ENCODE data around the gene MTRF1.

Gene MTRF1

DNA sequence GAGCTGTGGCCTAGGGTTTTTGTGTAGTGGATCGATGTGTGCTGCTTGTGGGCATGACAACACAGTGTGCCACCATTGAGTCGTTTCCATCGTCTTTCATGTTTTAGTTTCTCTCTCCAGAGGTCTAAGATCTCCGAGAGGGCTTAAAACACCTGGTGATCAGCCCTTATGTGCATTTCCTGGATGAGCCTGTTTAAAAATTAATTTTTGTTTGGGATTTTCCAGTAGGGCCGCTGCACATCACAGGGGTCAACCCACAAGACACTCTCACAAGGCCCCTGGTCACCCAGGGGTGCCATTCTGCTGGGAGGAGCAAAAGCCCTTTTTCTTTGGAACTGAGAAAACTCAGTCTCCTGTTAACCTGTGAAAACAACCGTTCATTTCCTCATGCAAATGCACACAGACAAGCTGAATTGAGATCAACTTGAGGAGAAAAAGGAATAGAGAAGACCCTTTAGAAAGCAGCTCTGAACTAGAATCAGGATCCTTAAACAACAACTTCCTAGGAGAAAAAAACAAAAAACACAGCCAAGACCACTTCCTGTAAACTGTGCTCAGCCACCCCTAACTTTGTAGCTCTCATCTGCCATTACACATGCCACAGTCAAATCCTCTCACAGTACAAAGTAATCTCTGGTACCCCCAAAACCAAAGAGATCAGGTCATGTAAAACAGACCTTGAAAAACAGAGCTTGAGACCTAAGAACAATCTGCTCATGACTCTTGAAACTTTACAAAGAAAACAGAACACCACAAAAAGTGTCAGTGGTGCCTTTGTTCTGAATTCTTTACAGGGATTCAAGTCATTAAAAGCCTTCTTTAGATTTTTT, 8.3 kb upstream of the MTRF1 start:
- TF ChIP-seq POLR2AphosphoS5 (IDR thresholded peaks at IDR 0.05; ENCODE audit: borderline replicate concordance, low read depth, low read length) (no peak), EZH2 (IDR thresholded peaks at IDR 0.05) (no peak), FOXP2 (optimal IDR thresholded peaks at IDR 0.05; ENCODE audit: control extremely low read depth, extremely low read length, insufficient read depth) (no peak)
- Histone ChIP-seq H3K36me3 (ENCODE audit: insufficient read depth, low read length) (no peaks in the 10 kb centered on the region), H3K9ac (ENCODE audit: insufficient read length) (no peak overlapping the region), H3K27ac (no peak overlapping the region), H3K4me3 (no peak overlapping the region), H3K9me3 (ENCODE audit: low read depth, low read length) (peaks cover 7% of the 10 kb centered on the region; the same call in 1 of the 2 replicates)
- DNase-seq (ENCODE audit: low read depth, low spot score): no peak

GRCh38 chr13:41268764-41269163, 5.4 kb upstream of the MTRF1 start:
- TF ChIP-seq FOXP2 (optimal IDR thresholded peaks at IDR 0.05; ENCODE audit: control extremely low read depth, extremely low read length, insufficient read depth) (no peak), EZH2 (IDR thresholded peaks at IDR 0.05) (no peak), POLR2AphosphoS5 (IDR thresholded peaks at IDR 0.05; ENCODE audit: borderline replicate concordance, low read depth, low read length) (no peak)
- DNase-seq (ENCODE audit: low read depth, low spot score): no peak
- no peak overlapping the region for H3K4me3 ChIP-seq
- no peaks in the 10 kb centered on the region for H3K36me3 ChIP-seq (ENCODE audit: insufficient read depth, low read length)
- H3K9me3 ChIP-seq (ENCODE audit: low read depth, low read length): peaks cover 7% of the 10 kb centered on the region; the same call in 1 of the 2 replicates
- no peak overlapping the region for H3K9ac ChIP-seq (ENCODE audit: insufficient read length)
- H3K27ac ChIP-seq: no peak overlapping the region

GRCh38 chr13:41267106-41267505, 3.7 kb upstream of the MTRF1 start:
- DNase-seq (ENCODE audit: low read depth, low spot score): no peak
- Histone ChIP-seq H3K9me3 (ENCODE audit: low read depth, low read length) (peaks cover 7% of the 10 kb centered on the region; the same call in 1 of the 2 replicates), H3K36me3 (ENCODE audit: insufficient read depth, low read length) (no peaks in the 10 kb centered on the region), H3K4me3 (no peak overlapping the region), H3K27ac (no peak overlapping the region), H3K9ac (ENCODE audit: insufficient read length) (no peak overlapping the region)
- TF ChIP-seq FOXP2 (optimal IDR thresholded peaks at IDR 0.05; ENCODE audit: control extremely low read depth, extremely low read length, insufficient read depth): no peak
- TF ChIP-seq EZH2 (IDR thresholded peaks at IDR 0.05): no peak
- TF ChIP-seq POLR2AphosphoS5 (IDR thresholded peaks at IDR 0.05; ENCODE audit: borderline replicate concordance, low read depth, low read length): no peak

DNA sequence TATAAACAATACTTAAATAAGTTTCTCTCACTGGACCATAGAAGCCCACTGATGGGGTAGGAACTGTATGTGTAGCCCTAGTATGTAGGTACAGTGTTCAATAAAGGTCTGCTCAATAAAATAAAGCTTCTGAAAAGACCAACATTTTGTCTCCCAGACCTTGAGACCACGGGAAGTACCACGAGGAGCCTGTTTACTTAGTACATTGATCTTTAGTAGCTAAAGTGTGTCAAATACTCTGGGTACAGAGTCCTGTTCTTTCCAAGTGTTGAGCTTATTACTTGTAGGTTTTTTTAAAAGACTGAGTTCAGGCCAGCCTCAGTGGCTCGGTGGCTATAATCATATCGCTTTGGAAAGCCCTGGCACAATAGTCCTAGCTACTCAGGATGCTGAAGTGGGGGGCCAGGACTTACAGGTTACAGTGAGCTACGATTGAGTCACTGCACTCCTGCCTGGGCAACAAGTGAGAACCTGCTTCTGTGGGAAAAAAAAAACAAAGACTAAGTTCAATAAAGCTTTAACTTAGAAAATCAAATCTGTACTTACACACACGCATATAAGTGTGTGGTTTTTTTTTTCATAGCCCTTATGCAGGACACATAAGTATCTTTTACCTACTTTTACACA, 3.4 kb downstream of the MTRF1 start:
- Histone ChIP-seq H3K9ac (ENCODE audit: insufficient read length) (no peak overlapping the region), H3K36me3 (ENCODE audit: insufficient read depth, low read length) (peaks cover 36% of the 10 kb centered on the region), H3K27ac (no peak overlapping the region), H3K4me3 (no peak overlapping the region), H3K9me3 (ENCODE audit: low read depth, low read length) (no peaks in the 10 kb centered on the region)
- no peak for TF ChIP-seq POLR2AphosphoS5 (IDR thresholded peaks at IDR 0.05; ENCODE audit: borderline replicate concordance, low read depth, low read length)
- TF ChIP-seq EZH2 (IDR thresholded peaks at IDR 0.05): no peak
- TF ChIP-seq FOXP2 (optimal IDR thresholded peaks at IDR 0.05; ENCODE audit: control extremely low read depth, extremely low read length, insufficient read depth): no peak
- no peak for DNase-seq (ENCODE audit: low read depth, low spot score)

DNA sequence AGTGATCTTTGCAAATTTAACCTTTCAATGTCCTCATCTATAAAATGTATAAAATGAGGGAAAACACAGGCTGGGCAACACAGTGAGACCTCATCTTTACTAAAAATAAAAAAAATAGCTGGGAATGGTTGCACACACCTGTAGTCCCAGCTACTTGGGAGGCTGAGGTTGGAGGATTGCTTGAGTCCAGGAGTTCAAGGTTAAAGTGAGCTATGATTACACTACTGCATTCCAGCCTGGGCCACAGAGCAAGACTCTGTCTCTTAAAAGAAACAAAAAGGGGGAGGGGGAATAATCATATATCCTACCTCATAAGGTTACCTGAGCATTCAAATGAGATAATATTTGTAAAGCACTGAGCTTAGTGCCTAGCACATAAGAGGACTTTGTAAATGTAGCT, 5.8 kb downstream of the MTRF1 start:
- H3K9ac ChIP-seq (ENCODE audit: insufficient read length): no peak overlapping the region
- H3K9me3 ChIP-seq (ENCODE audit: low read depth, low read length): no peaks in the 10 kb centered on the region
- TF ChIP-seq POLR2AphosphoS5 (IDR thresholded peaks at IDR 0.05; ENCODE audit: borderline replicate concordance, low read depth, low read length) (no peak), FOXP2 (optimal IDR thresholded peaks at IDR 0.05; ENCODE audit: control extremely low read depth, extremely low read length, insufficient read depth) (no peak), EZH2 (IDR thresholded peaks at IDR 0.05) (no peak)
- DNase-seq (ENCODE audit: low read depth, low spot score): no peak
- H3K4me3 ChIP-seq: no peak overlapping the region
- no peak overlapping the region for H3K27ac ChIP-seq
- peaks cover 57% of the 10 kb centered on the region for H3K36me3 ChIP-seq (ENCODE audit: insufficient read depth, low read length)

DNA sequence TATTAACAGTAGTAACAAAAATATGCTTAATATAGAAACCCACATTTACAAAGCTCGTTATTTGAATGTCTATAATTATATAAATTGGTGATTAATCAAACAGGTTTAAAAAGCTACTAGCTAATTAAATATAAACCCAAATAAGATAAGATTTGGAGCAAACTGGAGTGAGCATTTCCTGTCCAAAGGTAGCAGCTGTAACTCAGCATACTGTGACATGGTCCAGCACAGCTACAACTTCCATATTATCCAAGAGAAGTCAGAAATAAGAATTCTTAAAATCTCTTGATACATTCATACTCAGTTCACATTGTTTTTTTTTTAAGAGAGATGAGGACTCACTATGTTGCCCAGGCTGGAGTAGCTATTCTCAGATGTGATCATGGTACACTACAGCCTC, 8.5 kb downstream of the MTRF1 start:
- no peaks in the 10 kb centered on the region for H3K9me3 ChIP-seq (ENCODE audit: low read depth, low read length)
- no peak overlapping the region for H3K27ac ChIP-seq
- TF ChIP-seq FOXP2 (optimal IDR thresholded peaks at IDR 0.05; ENCODE audit: control extremely low read depth, extremely low read length, insufficient read depth) (no peak), EZH2 (IDR thresholded peaks at IDR 0.05) (no peak), POLR2AphosphoS5 (IDR thresholded peaks at IDR 0.05; ENCODE audit: borderline replicate concordance, low read depth, low read length) (no peak)
- no peak overlapping the region for H3K9ac ChIP-seq (ENCODE audit: insufficient read length)
- no peak for DNase-seq (ENCODE audit: low read depth, low spot score)
- H3K4me3 ChIP-seq: no peak overlapping the region
- H3K36me3 ChIP-seq (ENCODE audit: insufficient read depth, low read length): peaks cover 62% of the 10 kb centered on the region

GRCh38 chr13:41250993-41251392, 12.4 kb downstream of the MTRF1 start:
- no peaks in the 10 kb centered on the region for H3K9me3 ChIP-seq (ENCODE audit: low read depth, low read length)
- no peak overlapping the region for H3K4me3 ChIP-seq
- H3K27ac ChIP-seq: no peak overlapping the region
- H3K36me3 ChIP-seq (ENCODE audit: insufficient read depth, low read length): peaks cover 41% of the 10 kb centered on the region
- DNase-seq (ENCODE audit: low read depth, low spot score): no peak
- no peak overlapping the region for H3K9ac ChIP-seq (ENCODE audit: insufficient read length)
- TF ChIP-seq FOXP2 (optimal IDR thresholded peaks at IDR 0.05; ENCODE audit: control extremely low read depth, extremely low read length, insufficient read depth) (no peak), POLR2AphosphoS5 (IDR thresholded peaks at IDR 0.05; ENCODE audit: borderline replicate concordance, low read depth, low read length) (no peak), EZH2 (IDR thresholded peaks at IDR 0.05) (no peak)

- H3K36me3 ChIP-seq (ENCODE audit: insufficient read depth, low read length): peaks cover 16% of the 10 kb centered on the region
- no peak for TF ChIP-seq FOXP2 (optimal IDR thresholded peaks at IDR 0.05; ENCODE audit: control extremely low read depth, extremely low read length, insufficient read depth)
- no peak for TF ChIP-seq EZH2 (IDR thresholded peaks at IDR 0.05)
- no peak for TF ChIP-seq POLR2AphosphoS5 (IDR thresholded peaks at IDR 0.05; ENCODE audit: borderline replicate concordance, low read depth, low read length)
- no peak overlapping the region for H3K9ac ChIP-seq (ENCODE audit: insufficient read length)
- H3K4me3 ChIP-seq: no peak overlapping the region
- H3K9me3 ChIP-seq (ENCODE audit: low read depth, low read length): no peaks in the 10 kb centered on the region
- H3K27ac ChIP-seq: no peak overlapping the region
- DNase-seq (ENCODE audit: low read depth, low spot score): no peak
Observed at GRCh38 chr13:41246969-41247680, 16.3 kb downstream of the MTRF1 start.
